A549 (cell line): ENCODE measurements around the gene GAP43. TPM values are rescaled to one million over a fixed set of nuclear protein-coding genes. Genes with fewer than 3 reads are reported as not detected.

Experiments used
- ATAC-seq, 2 experiments: fragments of 200-7000 bp in 1 of 2; fragments of >200 bp in 1 of 2; cut with Nextera tagmentation in 1 of 2; cut with Tn5 transposase in 1 of 2; 3 replicates each; pipeline versions ENCODE4 v1.8.0 to v1.9.1; 2018 to 2020; ENCODE audit warnings: mild to moderate bottlenecking in 1 of 2, moderate library complexity in 1 of 2
- CTCF ChIA-PET: fragments of 300-600 bp; sonication (Branson Sonifier 250); formaldehyde crosslinking; extraction: SDS; loops from one replicate; lab custom pipeline; 2021; ENCODE audit warnings: antibody characterized with exemption, inconsistent platforms; lab: Yijun Ruan, JAX
- POLR2A ChIA-PET: fragments of 350-600 bp; formaldehyde crosslinking; extraction: SDS; loops from one replicate; lab custom pipeline; 2021; ENCODE audit warnings: antibody characterized with exemption, inconsistent platforms; lab: Yijun Ruan, JAX
- DNase-seq, 2 experiments: peaks; one replicate each; pipeline versions ENCODE4 v3.0.0 to v3.0.0-alpha.2; 2011 to 2016; ENCODE audit warnings: low read depth in 1 of 2, low spot score in 1 of 2
- FAIRE-seq: peaks from 2 replicates; lab custom pipeline; 2011; peaks lifted over from hg19 to GRCh38; lab: Jason Lieb, UNC
- H3K27ac ChIP-seq, 2 experiments: fragments of >200 bp; sonication (Bioruptor Twin); formaldehyde crosslinking; 3 replicates each; pipeline ENCODE4 v1.5.1; 2016 to 2017
- H3K4me1 ChIP-seq: fragments of >200 bp; sonication (Bioruptor Twin); formaldehyde crosslinking; 3 replicates; pipeline ENCODE4 v1.6.1; 2016
- H3K4me2 ChIP-seq: fragments of >200 bp; sonication (Bioruptor Twin); formaldehyde crosslinking; 3 replicates; pipeline ENCODE4 v1.6.1; 2016
- H3K4me3 ChIP-seq: fragments of >200 bp; sonication (Bioruptor Twin); formaldehyde crosslinking; 3 replicates; pipeline ENCODE4 v1.5.1; 2016
- H3K9me3 ChIP-seq: fragments of >200 bp; sonication (Bioruptor Twin); formaldehyde crosslinking; 3 replicates; pipeline ENCODE4 v1.6.1; 2016
- ATOH8 ChIP-seq: fragments of 250-450 bp; sonication (Bioruptor Pico); IDR thresholded peaks from 2 replicates; pipeline ENCODE4 v1.5.0; 2020; ENCODE audit warnings: low read depth, mild to moderate bottlenecking, moderate library complexity
- BHLHE40 ChIP-seq: IDR thresholded peaks from 2 replicates; pipeline ENCODE4 v1.6.1; 2012; ENCODE audit warnings: low read depth, low read length, inconsistent platforms
- CBX8 ChIP-seq: fragments of 200-600 bp; sonication (generic); IDR thresholded peaks from 2 replicates; pipeline ENCODE4 v1.6.1; 2016
- EHF ChIP-seq: fragments of 250-450 bp; sonication (Bioruptor Pico); IDR thresholded peaks from 2 replicates; pipeline ENCODE4 v1.5.0; 2020; ENCODE audit warnings: mild to moderate bottlenecking
- EHMT2 ChIP-seq: fragments of 200-600 bp; sonication (generic); IDR thresholded peaks from 2 replicates; pipeline ENCODE4 v1.6.1; 2016; ENCODE audit warnings: antibody characterized with exemption, low read depth, mild to moderate bottlenecking, moderate library complexity
- HEYL ChIP-seq: fragments of 250-450 bp; sonication (Bioruptor Pico); IDR thresholded peaks from 2 replicates; pipeline ENCODE4 v1.8.0; 2021; ENCODE audit warnings: mild to moderate bottlenecking, moderate library complexity
- HOXA7 ChIP-seq: fragments of 250-450 bp; sonication (Bioruptor Pico); IDR thresholded peaks from 2 replicates; pipeline ENCODE4 v1.5.0; 2020; ENCODE audit warnings: mild to moderate bottlenecking, moderate library complexity
- HOXB5 ChIP-seq: fragments of 250-450 bp; sonication (Bioruptor Pico); IDR thresholded peaks from 2 replicates; pipeline ENCODE4 v1.5.0; 2020; ENCODE audit warnings: mild to moderate bottlenecking, moderate library complexity
- JUN ChIP-seq, 2 experiments: fragments of >200 bp; sonication (Bioruptor Twin); formaldehyde crosslinking; IDR thresholded peaks; 2 replicates in 1 of 2; 3 replicates in 1 of 2; pipeline ENCODE4 v1.6.1; 2016 to 2017
- JUNB ChIP-seq: fragments of >200 bp; sonication (Bioruptor Twin); formaldehyde crosslinking; IDR thresholded peaks from 2 replicates; pipeline ENCODE4 v1.6.1; 2016
- KDM5A ChIP-seq: fragments of 200-600 bp; sonication (generic); IDR thresholded peaks from 2 replicates; pipeline ENCODE4 v1.6.1; 2016; ENCODE audit warnings: antibody characterized with exemption, mild to moderate bottlenecking
- MAZ ChIP-seq: fragments of 150-350 bp; IDR thresholded peaks from 2 replicates; pipeline ENCODE4 v1.6.1; 2014; ENCODE audit warnings: antibody characterized with exemption, low read depth, low read length, borderline replicate concordance
- MYC ChIP-seq: IDR thresholded peaks from 2 replicates; pipeline ENCODE4 v1.6.1; 2012; ENCODE audit warnings: mild to moderate bottlenecking, inconsistent platforms, low read length, improper control_type of control experiment, borderline replicate concordance
- NPAS2 ChIP-seq: fragments of 250-450 bp; sonication (Bioruptor Pico); IDR thresholded peaks from 2 replicates; pipeline ENCODE4 v1.8.0; 2022; ENCODE audit warnings: mild to moderate bottlenecking, moderate library complexity, borderline replicate concordance
- PHF8 ChIP-seq: fragments of 200-600 bp; sonication (generic); IDR thresholded peaks from 2 replicates; pipeline ENCODE4 v1.6.1; 2016; ENCODE audit warnings: low read depth, mild to moderate bottlenecking, antibody characterized with exemption, moderate library complexity, borderline replicate concordance
- RAD21 ChIP-seq, 2 experiments: fragments of >200 bp in 1 of 2; sonication (Bioruptor Twin) in 1 of 2; formaldehyde crosslinking in 1 of 2; IDR thresholded peaks in 1 of 2; conservative IDR thresholded peaks in 1 of 2; 2 replicates in 1 of 2; 3 replicates in 1 of 2; pipeline ENCODE4 v1.6.1; 2012 to 2018; ENCODE audit warnings: inconsistent platforms in 1 of 2
- RARB ChIP-seq: fragments of 250-450 bp; sonication (Bioruptor Pico); IDR thresholded peaks from 2 replicates; pipeline ENCODE4 v1.8.0; 2021; ENCODE audit warnings: mild to moderate bottlenecking, moderate library complexity
- RCOR1 ChIP-seq: fragments of 150-350 bp; IDR thresholded peaks from 2 replicates; pipeline ENCODE4 v1.6.1; 2014; ENCODE audit warnings: antibody characterized with exemption, low read length, low read depth
- REST ChIP-seq: fragments of 200-600 bp; sonication (generic); IDR thresholded peaks from 2 replicates; pipeline ENCODE4 v1.6.1; 2016; ENCODE audit warnings: antibody characterized with exemption, mild to moderate bottlenecking, moderate library complexity
- RFX5 ChIP-seq: fragments of 450-650 bp; IDR thresholded peaks from 2 replicates; pipeline ENCODE4 v1.7.1; 2014; ENCODE audit warnings: antibody characterized with exemption, mild to moderate bottlenecking, moderate library complexity
- RNF2 ChIP-seq: fragments of 200-600 bp; sonication (generic); IDR thresholded peaks from 2 replicates; pipeline ENCODE4 v1.6.1; 2016; ENCODE audit warnings: low read depth, mild to moderate bottlenecking, antibody characterized with exemption, moderate library complexity, borderline replicate concordance
- SMC3 ChIP-seq: fragments of >200 bp; sonication (Bioruptor Twin); formaldehyde crosslinking; IDR thresholded peaks from 3 replicates; pipeline ENCODE4 v1.6.1; 2018; ENCODE audit warnings: inconsistent platforms
- SREBF2 ChIP-seq: fragments of 450-650 bp; IDR thresholded peaks from 2 replicates; pipeline ENCODE4 v1.6.1; 2014; ENCODE audit warnings: mild to moderate bottlenecking, moderate library complexity
- TFCP2L1 ChIP-seq: fragments of 250-450 bp; sonication (Bioruptor Pico); IDR thresholded peaks from 2 replicates; pipeline ENCODE4 v1.5.0; 2021; ENCODE audit warnings: mild to moderate bottlenecking
- USF2 ChIP-seq: fragments of 450-650 bp; IDR thresholded peaks from 2 replicates; pipeline ENCODE4 v1.6.1; 2014; ENCODE audit warnings: antibody characterized with exemption
- ZC3H11A ChIP-seq: fragments of 450-650 bp; IDR thresholded peaks from 2 replicates; pipeline ENCODE4 v1.6.1; 2014; ENCODE audit warnings: antibody characterized with exemption, mild to moderate bottlenecking
- WGBS: methylation state at CpG from one replicate; pipeline ENCODE4 v1.1.6; 2017; ENCODE audit errors: missing lambda C conversion rate; 5-methylcytosine and 5-hydroxymethylcytosine counted together
- polyA plus RNA-seq, 4 experiments: library from polyadenylated mRNA; depleted of rRNA in 3 of 4; stranded (reverse); fragments of >200 nt; fragmentation: RNase III in 1 of 4; extraction: RNeasy Plus Mini Kit Qiagen cat#74134 plus additional on column Dnase treatment in 1 of 4; gene quantifications; 2 replicates in 3 of 4; 3 replicates in 1 of 4; pipeline ENCODE4 v1.2.3, GENCODE V29; 2011 to 2017
- TF ChIP-seq, protein P1 (sequence below): fragments of 150-350 bp; IDR thresholded peaks from 2 replicates; pipeline ENCODE4 v1.6.1; 2014; ENCODE audit warnings: low read depth, mild to moderate bottlenecking, low read length

GAP43 gene
- polyA plus RNA-seq, 2 of the 4 experiments (the other 2 are of a cell fraction), result not detected

DNA sequence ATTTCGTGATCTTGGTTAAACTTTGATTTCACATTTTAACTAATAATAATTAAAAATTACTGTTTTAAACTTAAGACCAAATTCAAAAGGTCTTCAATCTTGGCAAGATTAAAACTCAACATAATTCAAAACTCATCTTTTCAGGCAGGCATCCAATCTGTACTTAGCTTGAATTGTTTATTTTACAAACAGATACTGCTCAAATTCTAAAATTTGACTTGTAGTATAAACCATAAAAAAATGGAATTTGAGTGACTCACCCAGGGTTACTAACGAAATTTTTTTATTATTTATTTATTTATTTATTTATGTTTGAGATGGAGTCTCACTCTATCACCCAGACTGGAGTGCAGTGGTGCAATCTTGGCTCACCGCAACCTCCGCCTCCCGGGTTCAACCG, 64.4 kb downstream of the GAP43 start:
- peaks cover 2% of the 10 kb centered on the region; the same call in 1 of the 3 replicates for H3K4me1 ChIP-seq
- TF ChIP-seq PHF8 (no peak), RARB (CRISPR knock-in tag) (no peak), ZC3H11A (no peak), KDM5A (no peak), RNF2 (no peak), HEYL (CRISPR knock-in tag) (no peak), CBX8 (no peak), USF2 (no peak), SREBF2 (no peak), BHLHE40 (no peak)
- TF ChIP-seq, protein P1, sequence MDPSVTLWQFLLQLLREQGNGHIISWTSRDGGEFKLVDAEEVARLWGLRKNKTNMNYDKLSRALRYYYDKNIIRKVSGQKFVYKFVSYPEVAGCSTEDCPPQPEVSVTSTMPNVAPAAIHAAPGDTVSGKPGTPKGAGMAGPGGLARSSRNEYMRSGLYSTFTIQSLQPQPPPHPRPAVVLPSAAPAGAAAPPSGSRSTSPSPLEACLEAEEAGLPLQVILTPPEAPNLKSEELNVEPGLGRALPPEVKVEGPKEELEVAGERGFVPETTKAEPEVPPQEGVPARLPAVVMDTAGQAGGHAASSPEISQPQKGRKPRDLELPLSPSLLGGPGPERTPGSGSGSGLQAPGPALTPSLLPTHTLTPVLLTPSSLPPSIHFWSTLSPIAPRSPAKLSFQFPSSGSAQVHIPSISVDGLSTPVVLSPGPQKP, result no peak
- TF ChIP-seq, all 56 proteins: peak for 0
- no peak overlapping the region for H3K4me3 ChIP-seq
- WGBS, result 80% methylated on average over 6 of the region's 6 CpGs
- no peak for ATAC-seq
- POLR2A ChIA-PET, result no interaction called here
- no peak for FAIRE-seq
- CTCF ChIA-PET, result interaction anchor here (1.2 to 2.5 kb wide), 2 partner anchors 96 to 470 kb away, joined by 6 to 16 read pairs; no protein-coding TSS in a partner anchor
- no peak for DNase-seq
- no peaks in the 10 kb centered on the region for H3K9me3 ChIP-seq
- no peak overlapping the region for H3K4me2 ChIP-seq
- no peak overlapping the region for H3K27ac ChIP-seq

GRCh38 chr3:115688418-115688817, 65.1 kb downstream of the GAP43 start:
- no peak overlapping the region for H3K27ac ChIP-seq
- ChIA-PET CTCF (interaction anchor here (0.5 to 2.5 kb wide), 5 partner anchors 96 to 1535 kb away, joined by 3 to 16 read pairs (median 3); no protein-coding TSS in a partner anchor), POLR2A (no interaction called here)
- no peak overlapping the region for H3K4me3 ChIP-seq
- FAIRE-seq (no peak), ATAC-seq (no peak), DNase-seq (no peak)
- H3K4me1 ChIP-seq, result peaks cover 7% of the 10 kb centered on the region; the same call in 2 of the 3 replicates
- TF ChIP-seq MYC (no peak), NPAS2 (CRISPR knock-in tag) (no peak), REST (no peak), ATOH8 (CRISPR knock-in tag) (no peak), JUNB (no peak), MAZ (no peak), EHF (no peak), TFCP2L1 (no peak), HOXA7 (CRISPR knock-in tag) (no peak), JUN (IDR thresholded peaks at IDR 0.05) (no peak), EHMT2 (no peak), HOXB5 (CRISPR knock-in tag) (no peak), RFX5 (no peak), ZC3H11A (no peak), RCOR1 (no peak), RARB (CRISPR knock-in tag) (no peak), RAD21 (conservative IDR thresholded peaks at IDR 0.05 in 1 of 2, IDR thresholded peaks at IDR 0.05 in 1 of 2) (no peak), SMC3 (no peak)
- TF ChIP-seq, protein P1, result no peak
- 80% methylated on average over 7 of the region's 7 CpGs for WGBS
- H3K9me3 ChIP-seq, result no peaks in the 10 kb centered on the region
- no peak overlapping the region for H3K4me2 ChIP-seq
